Nephron progenitor cell (in vitro differentiated cells): Measurements from ENCODE around the gene SEMA3B.

Source experiments
- DNase-seq: peaks from one replicate; pipeline ENCODE4 v3.0.0; 2021
- H3K27ac Mint-ChIP-seq: 2 replicates; pipeline ENCODE4 v1.8.0; 2021; ENCODE audit warnings: mild to moderate bottlenecking, moderate library complexity, mixed read lengths
- H3K27me3 Mint-ChIP-seq: 2 replicates; pipeline ENCODE4 v1.8.0; 2021; ENCODE audit warnings: mild to moderate bottlenecking, low read depth, mixed read lengths; ENCODE audit not compliant: poor library complexity
- H3K36me3 Mint-ChIP-seq: 2 replicates; pipeline ENCODE4 v1.8.0; 2021; ENCODE audit warnings: low read depth, mixed read lengths
- H3K4me1 Mint-ChIP-seq: 2 replicates; pipeline ENCODE4 v1.8.0; 2021; ENCODE audit warnings: mixed read lengths
- H3K4me3 Mint-ChIP-seq: 2 replicates; pipeline ENCODE4 v1.8.0; 2021; ENCODE audit warnings: mild to moderate bottlenecking, moderate library complexity, mixed read lengths
- H3K9me3 Mint-ChIP-seq: 2 replicates; pipeline ENCODE4 v1.8.0; 2021; ENCODE audit warnings: mild to moderate bottlenecking, moderate library complexity, mixed read lengths
- TF ChIP-seq, protein P1 (sequence below): fragments of 200-600 bp; sonication (generic); IDR thresholded peaks from 2 replicates; pipeline ENCODE4 v1.5.0; 2021; ENCODE audit warnings: antibody characterized with exemption

Gene SEMA3B

DNA sequence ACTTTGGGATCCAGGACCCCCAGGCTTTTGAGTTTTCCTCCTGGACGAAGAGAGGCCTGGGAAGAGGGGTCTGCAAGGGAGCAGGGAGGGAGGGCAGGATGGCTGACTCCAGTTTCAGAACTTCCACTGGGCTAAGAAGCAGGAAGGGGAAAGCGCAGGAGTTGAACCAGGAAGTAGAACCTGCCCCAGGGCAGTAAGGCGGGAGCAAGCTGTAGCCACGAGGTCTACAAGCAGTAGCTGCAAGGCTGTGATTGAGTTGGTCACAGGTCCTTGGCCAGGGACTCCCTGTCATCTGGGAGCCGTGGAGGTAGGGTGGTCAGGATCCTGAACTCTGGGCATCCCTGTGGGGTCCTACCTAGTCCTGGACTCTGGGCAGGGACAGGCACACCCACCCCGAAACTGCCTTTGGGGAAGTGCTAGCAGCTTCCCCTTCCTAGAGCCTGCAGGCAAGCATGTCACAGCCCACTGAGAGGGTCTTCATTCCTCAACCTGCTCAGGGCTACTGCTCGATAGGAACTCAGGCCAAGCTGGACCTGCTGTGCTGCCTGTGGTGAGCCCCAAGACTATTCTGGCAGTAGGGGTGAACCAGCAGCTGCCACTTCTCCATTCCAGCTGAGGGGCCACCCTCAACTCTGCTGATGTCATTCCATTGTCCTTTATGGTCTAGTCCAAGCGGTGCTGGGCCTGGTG lies 38.7 kb upstream of the SEMA3B start:
- TF ChIP-seq, protein P1, sequence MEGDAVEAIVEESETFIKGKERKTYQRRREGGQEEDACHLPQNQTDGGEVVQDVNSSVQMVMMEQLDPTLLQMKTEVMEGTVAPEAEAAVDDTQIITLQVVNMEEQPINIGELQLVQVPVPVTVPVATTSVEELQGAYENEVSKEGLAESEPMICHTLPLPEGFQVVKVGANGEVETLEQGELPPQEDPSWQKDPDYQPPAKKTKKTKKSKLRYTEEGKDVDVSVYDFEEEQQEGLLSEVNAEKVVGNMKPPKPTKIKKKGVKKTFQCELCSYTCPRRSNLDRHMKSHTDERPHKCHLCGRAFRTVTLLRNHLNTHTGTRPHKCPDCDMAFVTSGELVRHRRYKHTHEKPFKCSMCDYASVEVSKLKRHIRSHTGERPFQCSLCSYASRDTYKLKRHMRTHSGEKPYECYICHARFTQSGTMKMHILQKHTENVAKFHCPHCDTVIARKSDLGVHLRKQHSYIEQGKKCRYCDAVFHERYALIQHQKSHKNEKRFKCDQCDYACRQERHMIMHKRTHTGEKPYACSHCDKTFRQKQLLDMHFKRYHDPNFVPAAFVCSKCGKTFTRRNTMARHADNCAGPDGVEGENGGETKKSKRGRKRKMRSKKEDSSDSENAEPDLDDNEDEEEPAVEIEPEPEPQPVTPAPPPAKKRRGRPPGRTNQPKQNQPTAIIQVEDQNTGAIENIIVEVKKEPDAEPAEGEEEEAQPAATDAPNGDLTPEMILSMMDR: no peak
- H3K9me3 Mint-ChIP-seq: no peaks in the 10 kb centered on the region
- no peaks in the 10 kb centered on the region for H3K36me3 Mint-ChIP-seq
- H3K4me1 Mint-ChIP-seq: peaks cover 68% of the 10 kb centered on the region
- H3K27ac Mint-ChIP-seq: no peak overlapping the region
- no peak for DNase-seq
- H3K27me3 Mint-ChIP-seq: peaks cover 19% of the 10 kb centered on the region
- no peak overlapping the region for H3K4me3 Mint-ChIP-seq

DNA sequence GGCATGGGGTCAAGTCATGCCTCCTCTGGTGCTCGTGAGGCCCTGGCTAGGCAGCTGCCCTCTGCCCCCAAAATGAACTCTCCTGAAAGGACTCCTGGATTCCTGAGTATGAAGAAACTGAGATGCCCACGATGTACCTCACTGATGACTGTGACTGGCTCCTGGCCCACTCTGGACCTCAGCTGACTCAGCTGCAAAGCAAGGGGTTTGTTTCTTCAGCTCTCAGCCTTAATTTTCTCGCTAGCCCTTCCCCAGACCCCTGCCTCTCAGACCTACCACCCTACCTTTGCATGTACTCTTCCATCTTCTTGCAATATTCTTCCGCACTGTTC lies 38.2 kb upstream of the SEMA3B start:
- TF ChIP-seq, protein P1: no peak
- Mint-ChIP-seq H3K27me3 (peaks cover 14% of the 10 kb centered on the region), H3K36me3 (no peaks in the 10 kb centered on the region), H3K27ac (no peak overlapping the region), H3K4me3 (no peak overlapping the region), H3K4me1 (peaks cover 72% of the 10 kb centered on the region), H3K9me3 (no peaks in the 10 kb centered on the region)
- DNase-seq: no peak

DNA sequence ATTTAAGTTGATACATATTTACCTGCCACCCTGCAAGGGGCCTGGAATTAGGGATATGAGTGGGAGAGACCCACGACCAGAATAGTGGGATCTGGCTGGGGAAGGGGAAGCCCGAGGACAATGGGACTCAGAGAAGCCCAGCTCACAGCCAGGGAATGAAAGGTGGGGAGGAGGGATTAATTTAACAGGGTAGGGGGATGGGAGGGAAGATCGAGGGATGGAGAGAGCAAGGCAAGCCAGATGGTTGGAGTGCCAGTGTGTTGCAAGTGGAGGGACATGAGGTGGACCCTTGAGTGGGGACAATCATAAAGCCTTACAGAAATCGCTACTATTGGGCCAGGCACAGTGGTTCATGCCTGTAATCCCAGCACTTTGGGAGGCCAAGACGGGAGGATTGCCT lies 37.4 kb upstream of the SEMA3B start:
- Mint-ChIP-seq H3K27ac (no peak overlapping the region), H3K27me3 (peaks cover 8% of the 10 kb centered on the region), H3K4me3 (no peak overlapping the region), H3K36me3 (no peaks in the 10 kb centered on the region), H3K4me1 (peaks cover 71% of the 10 kb centered on the region), H3K9me3 (no peaks in the 10 kb centered on the region)
- TF ChIP-seq, protein P1: no peak
- DNase-seq: no peak

DNA sequence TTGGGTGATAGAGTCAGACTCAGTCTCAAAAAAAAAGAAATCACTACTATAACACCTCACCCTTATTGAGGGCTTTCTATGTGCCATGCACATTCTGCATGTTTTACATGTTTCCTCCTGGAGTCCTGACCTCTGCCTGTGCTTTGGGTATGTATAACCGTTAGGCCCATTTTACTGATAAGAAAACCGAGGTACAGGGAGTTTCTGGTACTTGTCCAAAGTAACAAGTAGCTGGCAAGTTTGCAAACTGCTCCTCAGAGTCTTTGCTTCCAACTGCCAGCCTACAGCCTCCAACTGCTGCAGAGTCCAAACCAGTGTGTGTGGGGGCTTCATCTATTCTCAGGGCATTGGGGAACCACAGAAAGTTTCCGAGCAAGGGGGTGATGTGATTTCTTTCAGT lies 36.6 kb upstream of the SEMA3B start:
- Mint-ChIP-seq H3K9me3 (no peaks in the 10 kb centered on the region), H3K27me3 (peaks cover 3% of the 10 kb centered on the region), H3K4me1 (peaks cover 74% of the 10 kb centered on the region), H3K27ac (no peak overlapping the region), H3K4me3 (no peak overlapping the region), H3K36me3 (no peaks in the 10 kb centered on the region)
- TF ChIP-seq, protein P1: no peak
- DNase-seq: no peak

DNA sequence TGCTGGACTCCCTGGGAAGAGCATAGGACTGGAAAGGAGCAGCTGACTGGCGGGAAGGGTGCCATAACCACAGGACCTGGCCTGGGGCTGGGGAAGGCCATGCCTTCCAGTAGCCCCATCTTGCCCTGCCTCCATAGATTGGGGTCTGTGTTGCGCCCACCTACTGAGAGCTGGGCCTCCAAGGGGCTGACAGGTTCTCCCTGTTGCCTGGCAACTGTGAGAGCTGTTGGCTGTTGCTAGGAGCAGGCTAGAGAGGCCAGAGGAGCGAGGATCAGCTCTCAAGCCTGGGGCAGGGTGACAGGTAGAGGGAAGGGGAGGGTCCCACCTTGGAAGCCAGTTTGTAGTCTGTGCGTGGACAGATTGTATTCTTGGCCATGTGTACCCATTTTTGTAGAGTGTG lies 35.8 kb upstream of the SEMA3B start:
- Mint-ChIP-seq H3K9me3 (no peaks in the 10 kb centered on the region), H3K4me3 (peak overlapping the region; percentile 60), H3K4me1 (peaks cover 75% of the 10 kb centered on the region), H3K36me3 (no peaks in the 10 kb centered on the region), H3K27ac (peak overlapping the region; percentile 87), H3K27me3 (peaks cover 3% of the 10 kb centered on the region)
- DNase-seq: no peak
- TF ChIP-seq, protein P1: no peak

DNA sequence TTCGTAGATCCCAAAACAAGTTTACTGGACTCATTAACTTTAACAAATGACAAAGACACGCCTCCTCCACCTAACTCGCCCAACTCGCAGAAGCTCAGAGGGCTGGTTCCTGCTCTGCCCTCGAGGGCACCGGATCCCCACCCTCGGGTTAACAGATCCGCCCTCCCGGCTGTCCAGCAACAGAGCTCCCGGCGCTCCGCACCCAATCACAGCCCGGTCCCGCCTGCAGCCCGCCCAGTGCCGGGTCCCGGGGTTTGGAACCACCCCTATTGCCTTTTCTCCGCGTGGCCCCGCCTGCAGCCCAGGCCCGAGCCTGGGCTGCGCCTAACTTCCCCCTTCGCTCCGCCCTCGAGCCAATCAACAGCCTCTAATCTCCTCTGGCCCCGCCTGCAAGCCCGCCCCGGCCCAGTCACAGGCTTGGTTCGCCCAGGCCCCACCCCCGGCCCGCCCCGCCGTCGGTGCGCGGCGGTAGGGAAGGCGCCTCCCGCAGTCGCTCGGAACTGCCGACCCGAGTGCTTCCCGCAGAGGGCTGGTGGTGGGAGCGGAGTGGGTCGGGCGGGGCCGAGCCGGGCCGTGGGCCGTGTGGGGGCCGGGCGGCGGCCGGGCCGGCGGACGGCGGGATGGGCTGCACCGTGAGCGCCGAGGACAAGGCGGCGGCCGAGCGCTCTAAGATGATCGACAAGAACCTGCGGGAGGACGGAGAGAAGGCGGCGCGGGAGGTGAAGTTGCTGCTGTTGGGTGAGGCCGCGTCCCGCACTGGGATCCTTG lies 33.0 kb upstream of the SEMA3B start, which contains the start of gene GNAI2:
Gene GNAI2 (plus strand): TSS at position 489 of the 768 bp plus-strand sequence. CDS start 132 bp downstream, at position 621.
- H3K27me3 Mint-ChIP-seq: peaks cover 3% of the 10 kb centered on the region
- peak within 1 kb of the TSS; percentile 94 for H3K4me3 Mint-ChIP-seq
- TF ChIP-seq, protein P1: no peak
- peak within 1 kb of the TSS; percentile 90 for H3K27ac Mint-ChIP-seq
- DNase-seq: peak; percentile 98
- H3K36me3 Mint-ChIP-seq: no peaks in the 10 kb centered on the region
- no peaks in the 10 kb centered on the region for H3K9me3 Mint-ChIP-seq
- H3K4me1 Mint-ChIP-seq: peaks cover 79% of the 10 kb centered on the region
